HG03159 (cell line): ENCODE measurements around the gene ARVCF.

ENCODE experiments used
- ATAC-seq: cut with Tn5 transposase; IDR thresholded peaks from one replicate; pipeline ENCODE4 v1.9.1; 2021; ENCODE audit warnings: mild to moderate bottlenecking, moderate library complexity; ENCODE audit not compliant: unreplicated experiment

Gene ARVCF

DNA sequence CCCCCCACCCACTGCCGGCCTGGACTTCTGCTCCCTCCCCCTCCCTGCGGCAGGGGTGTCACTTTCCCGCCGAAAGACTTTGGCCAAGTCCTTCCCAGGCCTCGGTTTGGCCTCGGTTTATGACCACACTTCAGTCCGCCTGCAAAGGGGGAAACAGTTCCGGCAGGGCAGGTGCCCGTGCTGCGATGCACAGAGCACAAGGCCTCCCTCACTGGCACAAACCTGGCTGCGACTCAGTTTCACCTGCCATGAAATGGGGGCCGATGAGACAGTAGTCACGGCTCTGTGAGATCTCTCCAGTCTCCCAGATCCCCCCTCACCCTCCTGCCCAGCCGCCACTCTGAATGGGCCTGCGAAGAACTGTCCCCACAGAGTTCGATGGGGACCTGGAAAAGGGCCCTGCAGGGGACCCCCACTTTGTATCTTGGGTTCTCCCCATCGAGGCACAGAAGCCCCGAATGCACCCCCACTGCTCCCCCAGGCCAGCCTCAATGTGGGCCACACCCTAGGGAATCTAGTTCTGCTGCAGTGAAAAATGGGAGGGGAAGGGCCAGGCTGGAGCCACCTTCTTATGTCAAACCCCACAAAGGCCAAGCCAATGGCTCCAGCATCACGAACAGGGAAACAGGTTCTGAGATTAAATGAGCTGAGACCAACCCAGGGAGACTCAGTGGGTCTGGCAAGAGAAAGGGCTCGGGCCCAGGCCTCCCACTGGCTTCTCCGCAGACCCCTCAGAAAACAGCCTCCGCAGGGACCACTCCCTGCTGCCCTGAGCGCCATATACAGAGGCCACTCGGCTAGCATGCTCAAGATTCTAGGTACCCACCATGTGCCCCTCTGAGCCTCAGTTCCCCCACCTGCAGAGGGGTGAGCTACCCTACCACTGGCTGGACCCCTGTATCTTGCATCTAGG is 29.0 kb downstream of the ARVCF start:
- no peak for ATAC-seq

DNA sequence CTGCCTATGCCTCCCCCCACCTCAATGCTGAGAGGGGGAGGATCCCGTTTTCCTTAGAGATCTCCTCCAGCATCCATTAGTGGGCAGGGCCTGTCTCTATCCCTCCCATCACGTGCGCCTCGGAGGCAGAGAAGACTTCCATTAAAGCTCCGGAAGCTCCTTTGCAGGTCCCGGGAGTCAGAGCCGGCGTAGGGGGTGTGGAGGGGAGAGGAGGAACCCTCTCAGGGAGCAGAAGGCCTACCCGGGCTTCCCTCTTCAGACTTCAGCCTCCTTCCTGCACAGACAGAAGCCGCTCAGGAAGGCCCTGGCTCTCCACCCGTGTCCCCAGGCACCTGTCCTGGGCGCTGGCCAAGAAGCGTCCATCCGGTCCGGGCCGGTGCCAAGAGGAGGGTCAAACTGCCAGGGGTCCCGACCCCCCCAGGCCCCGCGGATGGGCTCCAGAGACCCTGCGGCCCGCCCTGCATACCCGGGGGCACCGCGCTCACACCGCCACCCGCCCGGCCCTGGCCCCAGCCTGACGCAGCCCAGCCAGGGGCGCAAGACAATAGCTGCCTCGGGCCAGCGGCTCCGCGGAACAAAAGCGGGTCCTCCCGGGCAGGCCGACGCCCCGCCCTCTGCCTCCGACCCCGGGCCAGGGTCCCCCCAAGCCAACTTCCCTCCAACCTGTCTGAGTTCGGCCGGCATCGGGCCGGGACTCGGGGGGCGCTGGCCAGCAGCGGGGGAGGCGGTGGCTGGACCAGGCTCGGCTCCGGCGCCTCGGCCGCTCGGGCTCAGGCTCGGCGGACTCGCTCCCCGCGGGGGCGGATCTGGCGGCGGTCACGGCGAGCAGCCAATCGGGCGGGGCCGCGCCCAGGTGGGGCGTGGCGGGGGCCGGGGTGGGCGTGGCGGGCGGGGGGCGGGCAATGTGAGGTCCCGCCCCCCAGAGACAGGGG is 29.9 kb downstream of the ARVCF start:
- ATAC-seq, result no peak

DNA sequence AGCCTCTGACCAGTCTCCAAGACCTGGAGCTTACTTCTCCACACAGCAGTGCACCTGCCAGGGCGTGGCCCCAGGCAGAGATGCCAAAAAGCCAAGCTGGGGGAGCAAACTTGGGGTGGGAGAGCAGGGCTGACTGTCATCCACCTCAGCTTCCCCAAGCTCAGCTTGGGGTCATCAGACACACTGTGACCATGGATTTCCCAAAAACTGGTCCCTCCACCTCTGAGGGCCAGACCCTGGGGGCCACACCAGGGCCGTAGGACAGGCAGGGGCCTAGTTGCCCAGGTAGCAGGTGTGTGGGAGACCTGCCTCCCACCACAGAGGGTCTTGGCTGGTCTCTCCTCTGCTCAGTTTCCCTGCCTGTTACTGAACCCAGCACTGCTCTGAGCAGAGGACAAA is 30.6 kb downstream of the ARVCF start:
- ATAC-seq, result no peak

DNA sequence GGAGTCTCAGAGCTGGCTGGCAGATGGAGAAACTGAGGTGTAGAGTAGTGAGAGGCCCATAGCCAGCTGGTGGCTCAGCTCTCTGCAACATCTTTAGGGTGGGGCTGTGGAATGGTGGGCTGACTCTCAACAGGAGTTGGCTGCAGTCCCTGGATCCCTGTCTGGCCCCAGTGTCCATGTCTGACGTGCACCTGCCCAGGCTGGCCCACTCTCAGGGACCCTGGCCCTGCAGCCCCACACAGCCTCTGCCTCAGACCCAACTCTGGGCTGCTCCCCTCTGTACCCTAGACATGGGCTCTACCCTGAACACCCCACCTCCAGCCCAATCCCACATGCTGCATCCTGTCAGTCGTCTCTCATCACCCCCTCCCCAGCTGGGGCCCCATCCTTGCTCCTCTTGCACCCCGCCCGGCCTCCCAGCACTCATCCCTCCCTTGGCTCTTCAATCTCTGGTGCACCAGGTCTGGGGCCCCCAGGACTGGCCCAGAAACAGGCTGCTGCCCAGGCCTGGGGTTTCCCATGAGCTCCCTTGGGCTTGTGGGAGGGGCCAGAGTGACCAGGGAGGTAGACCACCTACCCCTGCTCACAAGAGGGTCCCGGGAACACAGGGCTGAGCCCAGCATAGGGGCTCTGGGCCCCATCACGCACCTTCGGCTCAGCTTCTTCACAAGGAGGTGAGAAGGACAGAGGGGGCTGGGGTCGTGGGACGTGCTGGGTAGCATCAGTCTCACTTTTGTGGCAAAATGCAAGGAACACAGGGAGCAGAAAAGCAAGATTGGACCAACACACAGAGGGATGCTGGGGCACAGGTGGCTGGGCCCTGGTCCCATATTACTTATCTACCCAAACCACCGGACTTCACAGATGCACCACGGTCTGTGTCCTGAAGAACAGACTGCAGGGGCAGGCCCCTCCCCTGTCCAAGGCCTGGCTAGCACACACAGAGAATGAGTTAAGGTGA is 31.5 kb downstream of the ARVCF start:
- ATAC-seq, result no peak

DNA sequence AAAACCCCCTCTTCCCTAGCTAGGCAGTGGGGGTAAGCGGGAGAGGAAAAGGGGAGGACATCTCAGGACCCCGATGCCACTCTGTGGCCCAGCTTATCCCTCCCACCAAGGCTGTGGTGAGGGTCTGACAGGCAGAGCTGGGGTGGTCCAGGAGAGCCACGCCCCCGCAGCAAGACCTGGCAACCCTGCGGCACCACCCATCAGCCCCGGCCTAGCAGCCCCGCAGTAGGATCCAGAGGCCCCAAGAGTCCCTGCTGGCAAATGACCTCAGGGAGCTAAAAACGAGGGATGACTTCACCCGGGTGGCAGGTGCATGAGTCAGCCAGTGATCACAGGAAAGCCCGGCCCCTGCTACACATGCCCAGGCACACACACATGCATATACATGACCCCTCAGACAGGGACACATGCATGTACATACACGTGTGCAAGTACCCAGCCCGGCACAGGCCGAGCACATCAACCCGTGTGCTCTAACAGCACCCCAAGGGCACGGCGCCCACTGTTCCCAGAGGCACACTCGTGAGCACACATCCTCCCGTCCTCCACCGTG is 32.3 kb downstream of the ARVCF start:
- no peak for ATAC-seq

DNA sequence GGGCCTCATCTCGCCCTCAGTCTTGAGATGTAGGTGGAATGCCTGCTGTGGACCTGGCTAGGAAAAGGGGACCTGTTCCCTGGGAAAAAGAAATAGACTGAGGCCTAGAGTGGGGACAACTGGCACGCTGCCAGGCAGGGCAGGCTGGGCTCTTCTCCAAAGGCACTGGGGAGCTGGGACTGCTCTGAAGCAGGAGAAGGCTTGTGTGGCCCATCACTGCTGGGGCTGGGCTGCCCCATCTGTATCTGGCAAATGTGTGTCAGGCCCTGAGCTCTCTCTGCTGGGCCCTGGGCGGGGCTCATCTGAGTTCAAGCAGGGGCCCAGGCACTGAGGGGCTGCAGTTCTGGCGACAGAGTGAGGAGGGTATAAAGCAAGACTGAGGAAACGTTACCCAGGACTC is 32.9 kb downstream of the ARVCF start:
- no peak for ATAC-seq

DNA sequence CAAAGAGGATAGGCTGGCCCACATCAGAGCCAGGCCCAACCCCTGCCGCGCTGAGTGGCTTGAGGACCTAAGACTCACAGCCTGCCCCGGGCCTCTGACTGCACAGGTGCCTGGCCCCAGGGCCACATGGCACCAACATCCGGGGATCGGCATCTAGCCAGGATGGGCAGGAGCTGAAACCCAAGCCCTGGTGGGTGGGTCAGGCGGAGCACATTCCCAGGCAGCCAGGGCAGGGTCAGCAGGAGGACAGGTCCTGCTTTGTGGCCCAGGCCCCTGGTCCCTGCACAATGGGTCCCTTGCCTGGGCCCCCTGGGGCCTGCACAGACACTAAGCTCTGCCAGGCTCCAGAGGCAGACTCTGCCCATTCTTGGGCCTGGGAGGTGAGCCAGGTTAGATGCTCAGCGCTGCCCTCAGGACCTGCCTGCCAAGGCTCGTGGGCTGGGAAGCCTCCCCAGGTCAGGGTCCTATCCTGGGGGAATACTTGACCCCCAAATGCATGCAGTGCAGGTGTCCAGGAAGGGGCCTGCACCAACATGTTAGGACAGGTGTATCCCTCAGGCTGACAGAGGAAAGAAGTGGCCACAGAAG is 33.5 kb downstream of the ARVCF start:
- no peak for ATAC-seq

DNA sequence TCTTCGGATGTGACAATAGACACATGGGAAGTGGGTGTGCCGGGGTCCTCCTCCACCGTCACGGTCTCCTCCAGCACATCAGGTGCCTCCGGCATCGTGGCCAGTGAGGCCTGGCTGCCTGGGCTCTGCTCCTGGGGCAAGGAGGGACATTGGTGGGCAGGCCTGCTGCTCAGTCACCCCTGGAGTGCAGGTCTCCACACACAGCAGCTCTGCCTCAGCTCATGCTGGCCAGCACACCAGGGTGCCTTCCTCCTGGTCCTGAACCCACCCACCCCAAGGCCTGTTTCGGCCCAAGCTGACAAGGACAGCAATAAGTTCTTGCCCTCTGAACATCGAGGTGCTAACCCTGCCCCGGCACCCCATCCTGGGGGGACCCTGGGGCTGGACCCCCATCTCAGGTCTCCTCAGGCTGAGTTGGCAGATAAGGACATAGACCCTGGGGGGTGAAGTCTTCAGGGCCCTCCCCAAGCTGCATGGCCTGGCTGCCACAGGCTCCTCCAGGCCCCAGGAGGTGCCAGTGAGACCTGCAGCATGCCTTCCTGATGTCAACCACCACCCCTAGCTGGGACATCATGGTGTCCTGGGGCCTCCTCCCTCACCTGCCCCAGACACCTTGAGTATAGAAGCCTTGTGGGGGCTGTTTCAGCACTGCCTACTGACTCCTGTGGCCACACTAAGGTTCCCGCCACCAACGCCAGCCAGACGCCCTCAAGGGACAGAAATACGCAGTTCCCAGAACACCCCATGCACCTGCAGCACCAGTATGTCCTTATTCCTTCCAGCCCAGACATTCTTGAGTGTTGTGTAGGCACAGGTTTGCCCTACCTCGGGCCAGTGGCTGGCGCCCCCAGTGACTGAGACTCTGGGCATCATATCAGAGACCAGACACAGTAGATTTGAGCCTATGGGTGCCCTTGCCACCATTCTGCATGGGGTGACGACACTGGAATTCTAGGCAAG is 34.4 kb downstream of the ARVCF start:
- ATAC-seq, result no peak

DNA sequence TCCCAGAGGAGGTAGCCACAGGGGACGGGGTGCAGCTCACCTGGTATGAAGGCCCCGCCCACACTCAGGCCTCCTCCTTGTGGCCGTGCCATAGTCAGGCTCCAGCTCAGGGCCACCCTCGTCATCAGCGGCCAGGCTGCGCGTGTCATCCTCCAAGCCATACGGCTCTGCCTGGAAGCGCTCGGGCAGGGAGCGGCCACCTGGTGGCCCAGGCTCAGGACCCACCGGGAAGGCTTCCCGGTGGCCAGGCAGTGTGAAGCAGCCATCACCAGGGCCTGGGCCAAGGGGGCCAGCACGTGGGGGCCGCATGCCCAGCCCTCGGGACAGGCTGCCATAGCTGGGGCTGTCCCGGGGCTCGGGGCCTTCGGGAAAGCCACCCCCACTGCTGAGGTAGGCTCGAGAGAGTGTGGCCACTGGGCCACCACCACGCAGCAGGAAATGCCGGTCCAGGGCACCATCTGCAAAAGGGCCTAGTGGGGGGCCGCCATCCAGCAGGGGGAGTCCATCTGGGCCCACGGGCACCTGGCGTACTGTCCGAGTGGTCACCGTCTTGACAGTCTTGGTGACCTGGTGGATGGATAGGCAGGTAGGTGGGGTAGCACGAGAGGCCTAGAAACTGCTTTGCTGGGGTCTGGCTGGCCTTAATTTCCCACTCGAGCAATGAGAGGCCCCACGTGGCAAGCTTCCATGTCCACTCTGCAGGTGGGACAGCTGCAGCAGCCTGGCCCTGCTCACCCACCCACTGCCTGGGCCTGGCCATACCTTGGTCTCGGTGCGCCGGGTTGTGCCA is 35.3 kb downstream of the ARVCF start:
- no peak for ATAC-seq

DNA sequence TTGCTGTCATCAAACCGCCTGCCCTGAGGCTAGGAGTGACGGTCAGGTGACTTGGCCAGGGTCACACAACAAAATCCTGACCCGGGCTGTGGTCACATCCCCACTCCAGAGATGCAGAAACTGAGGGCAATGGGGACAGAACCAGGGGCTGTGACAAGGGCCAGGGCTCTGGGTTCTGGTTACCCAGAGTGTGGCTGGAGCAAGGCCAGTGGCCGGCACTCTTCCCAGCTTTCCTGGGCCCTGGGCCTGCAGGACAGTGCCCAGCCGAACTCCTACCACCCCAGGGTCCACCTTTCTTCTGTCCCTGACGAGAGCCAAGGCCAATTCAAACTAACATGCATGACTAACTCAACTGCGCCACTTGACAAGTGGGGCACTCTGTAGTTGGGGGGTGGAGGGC is 35.9 kb downstream of the ARVCF start:
- no peak for ATAC-seq

DNA sequence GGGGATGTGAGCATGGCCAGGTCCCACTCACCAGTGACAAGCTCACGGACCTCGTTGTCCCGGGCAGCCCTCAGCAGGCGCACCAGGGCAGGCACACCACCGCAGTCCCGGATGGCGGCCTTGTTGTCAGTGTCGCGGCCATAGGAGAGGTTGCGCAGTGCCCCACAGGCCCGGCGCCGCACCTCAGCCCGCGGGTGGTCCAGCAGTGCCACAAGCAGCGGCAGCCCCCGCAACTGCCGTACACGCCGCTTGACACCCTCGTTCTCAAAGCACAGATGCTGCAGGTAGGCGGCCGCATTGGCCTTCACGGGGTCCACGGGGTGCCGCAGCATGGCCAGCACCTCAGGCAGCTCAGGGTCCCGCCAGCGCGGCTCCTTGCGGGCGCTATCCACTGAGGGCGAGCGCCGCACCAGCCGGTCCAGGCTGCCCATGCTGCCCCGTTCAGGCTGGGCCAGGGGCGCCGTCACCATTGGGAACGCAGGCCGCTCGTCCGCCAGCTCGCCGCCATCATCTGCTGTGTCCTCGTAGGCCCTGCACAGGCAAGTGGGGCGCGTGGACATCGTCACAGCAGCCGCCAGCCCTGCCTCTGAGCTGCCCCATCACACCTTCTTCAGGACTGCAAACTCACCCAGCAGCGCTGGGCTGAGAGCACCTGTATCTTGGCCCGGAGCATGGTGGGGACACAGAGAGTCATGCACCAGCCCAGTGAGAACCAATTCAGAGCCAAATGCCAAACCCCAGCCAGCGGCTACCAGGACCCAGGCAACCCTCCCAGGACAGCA is 36.7 kb downstream of the ARVCF start:
- ATAC-seq, result no peak

DNA sequence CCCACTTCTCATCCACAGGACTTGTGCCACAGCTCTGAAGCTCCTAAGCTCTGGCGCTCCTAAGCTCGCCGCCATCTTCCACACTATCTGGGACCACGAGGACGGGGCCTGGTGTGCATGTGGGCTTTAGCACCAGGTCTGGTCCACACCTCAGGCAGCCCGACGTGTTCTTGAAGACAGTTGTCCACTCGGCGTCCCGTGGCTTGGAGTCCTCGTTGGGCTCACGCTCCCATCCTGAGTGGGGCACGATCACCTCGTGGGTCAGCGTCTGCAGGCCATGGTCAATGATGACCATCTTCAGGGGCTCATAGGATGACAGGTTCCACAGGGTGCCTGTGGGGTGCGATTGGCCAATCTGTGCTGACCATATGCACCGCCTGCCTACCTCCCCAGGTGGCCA is 37.9 kb downstream of the ARVCF start:
- no peak for ATAC-seq

DNA sequence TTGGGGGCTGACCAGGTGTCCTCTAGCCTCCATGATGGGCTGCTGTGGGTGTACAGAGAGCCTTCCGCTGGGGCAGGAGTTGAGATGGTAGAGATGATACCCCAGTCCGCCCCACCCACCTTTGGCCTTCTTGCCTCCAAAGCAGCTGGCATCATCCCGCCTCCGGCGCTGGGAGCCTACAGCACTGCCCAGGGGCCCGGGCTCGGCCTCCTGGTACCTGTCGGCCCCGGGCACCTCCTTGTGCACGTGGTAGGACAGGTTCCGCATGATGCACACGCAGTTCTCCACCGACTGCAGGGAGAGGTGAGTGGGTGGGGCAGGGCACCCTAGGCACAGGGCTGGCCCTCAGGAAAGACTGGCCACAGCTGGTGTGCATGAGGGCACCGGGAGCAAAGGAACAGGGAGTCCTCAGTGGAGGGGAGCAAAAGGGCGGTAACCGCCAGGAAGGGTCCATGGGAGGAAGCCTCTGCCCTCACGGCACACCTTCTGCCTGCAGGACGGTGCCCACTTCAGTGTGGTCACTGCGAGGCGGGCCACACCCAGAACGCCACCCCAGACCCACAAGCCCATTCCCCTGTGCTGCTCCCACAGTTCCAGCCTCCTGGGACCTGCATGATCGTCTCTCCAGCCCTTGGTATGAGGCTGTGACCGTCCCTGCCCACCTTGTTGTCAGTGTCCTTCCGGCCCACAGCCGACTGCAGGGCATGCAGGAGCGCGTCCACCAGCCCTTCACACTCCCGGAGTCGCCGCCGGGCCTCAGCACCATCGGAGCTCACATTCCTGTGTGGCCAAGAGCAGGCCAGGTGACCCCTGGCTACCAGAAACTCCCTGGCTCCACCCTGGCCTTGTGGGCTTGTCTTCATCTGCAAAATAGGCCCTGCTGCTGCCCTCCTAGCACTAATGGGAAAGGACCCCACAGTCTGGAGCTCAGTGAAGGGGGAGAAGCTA is 39.1 kb downstream of the ARVCF start:
- no peak for ATAC-seq

DNA sequence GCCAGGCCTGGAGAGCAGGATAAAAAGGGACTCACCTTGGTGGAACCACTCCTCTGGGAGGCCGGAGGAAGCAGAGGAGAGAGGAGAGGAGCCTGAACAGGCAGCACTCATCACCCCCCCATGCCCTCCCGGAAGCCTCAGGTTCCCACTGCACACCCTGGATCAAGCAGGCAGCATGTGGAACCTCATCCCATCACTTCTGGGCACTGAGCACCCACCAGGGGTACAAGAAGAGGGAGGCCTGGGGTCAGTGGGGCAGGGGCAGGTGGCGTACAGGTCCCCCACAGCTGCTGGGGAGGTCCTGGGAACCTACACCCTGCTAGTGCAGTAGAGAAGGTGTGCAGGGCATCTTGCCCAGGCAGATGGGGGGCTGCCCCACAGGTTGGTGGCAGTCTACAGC is 40.0 kb downstream of the ARVCF start:
- no peak for ATAC-seq

DNA sequence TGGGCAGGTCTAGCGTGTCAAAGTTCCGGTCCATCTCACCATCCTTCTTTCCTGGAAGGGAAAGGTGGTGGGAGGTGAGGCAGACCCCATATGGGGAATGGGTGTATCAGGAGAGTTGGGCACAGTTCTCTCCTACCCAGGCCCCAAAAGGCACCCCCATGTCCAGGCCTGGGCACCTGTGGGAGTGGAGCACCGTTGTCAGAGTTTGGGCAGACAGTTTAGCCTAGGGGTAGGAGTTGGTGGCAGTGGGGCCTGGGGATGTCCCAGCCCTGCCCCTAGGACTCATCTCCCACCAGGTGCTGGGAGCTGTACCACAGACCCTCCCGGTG is 41.0 kb downstream of the ARVCF start:
- ATAC-seq, result no peak

DNA sequence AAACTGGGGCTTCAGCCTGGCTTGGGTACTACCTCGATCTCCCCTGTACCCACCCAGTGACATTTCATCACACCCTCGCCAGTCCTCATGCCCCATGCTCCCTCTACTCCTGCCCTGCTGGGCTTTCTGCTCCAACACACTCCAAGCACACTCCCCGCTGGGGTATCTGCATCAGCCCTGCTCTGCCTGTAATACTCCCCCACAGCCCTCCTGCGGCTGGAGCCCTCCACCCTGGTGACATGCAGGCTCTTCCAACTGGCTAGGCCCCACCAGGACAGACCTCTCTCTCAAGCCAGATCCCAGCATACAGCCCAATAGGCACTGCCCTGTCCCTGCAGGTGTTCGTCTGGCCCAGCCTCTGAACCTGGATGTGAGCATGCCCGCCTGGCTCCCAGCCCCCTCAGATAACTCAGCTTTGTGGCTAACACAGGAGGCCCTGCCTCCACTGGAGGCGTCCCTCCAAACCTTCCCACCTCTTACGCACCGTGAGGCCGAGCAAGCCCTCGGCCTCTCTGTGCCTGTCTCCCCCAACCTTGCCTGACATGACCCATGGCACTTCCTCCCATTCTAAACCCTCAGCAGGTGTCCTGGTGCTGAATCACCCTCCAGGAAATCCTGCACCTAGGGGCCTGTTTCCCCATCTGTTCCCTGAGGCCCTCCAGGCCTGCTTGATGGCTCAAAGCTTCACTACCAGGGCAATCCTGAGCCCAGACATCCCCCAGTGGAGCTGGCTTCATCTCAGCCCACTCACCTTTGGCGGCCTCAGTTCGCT is 41.5 kb downstream of the ARVCF start:
- no peak for ATAC-seq
